Measurements from ENCODE around the gene KIAA0513. TPM values are rescaled to one million over a fixed set of nuclear protein-coding genes. Genes with fewer than 3 reads are reported as not detected.

The KIAA0513 gene
- total RNA-seq, 4 donors from 2014 or later = 8.2 to 22.4 (median 21.4) TPM

DNA sequence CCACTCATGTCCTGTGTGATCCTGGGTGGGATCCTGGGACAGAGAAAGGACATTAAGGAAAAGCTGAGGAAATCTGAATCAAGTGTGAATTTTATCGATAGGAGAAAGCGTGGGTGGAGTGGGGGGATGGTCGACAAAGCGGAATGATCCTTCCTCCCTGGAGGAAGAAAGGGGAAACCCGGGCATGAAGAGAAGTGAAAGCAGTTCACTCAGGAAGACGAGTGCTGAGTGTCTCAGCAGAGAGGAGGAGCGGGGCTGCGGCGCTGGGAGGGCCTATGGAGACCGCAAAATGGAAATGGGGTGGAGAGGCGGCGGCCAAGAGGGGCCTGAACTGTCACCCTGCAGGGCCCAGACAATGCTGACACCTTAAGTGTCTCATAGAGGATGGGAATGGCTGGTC is 25.0 kb upstream of the KIAA0513 start:
- no peaks in the 10 kb centered on the region for H3K9me3 ChIP-seq
- ATAC-seq (no peak), DNase-seq (peak in 1 of 2 donors; percentile 37)
- no peaks in the 10 kb centered on the region for H3K27me3 ChIP-seq
- H3K4me1 ChIP-seq = peaks cover 66 to 75% of the 10 kb centered on the region in 2 donors
- H3K4me3 ChIP-seq = peak overlapping the region in 3 of 4 donors; percentile 25 to 33 (median 32)
- TF ChIP-seq, protein P1, sequence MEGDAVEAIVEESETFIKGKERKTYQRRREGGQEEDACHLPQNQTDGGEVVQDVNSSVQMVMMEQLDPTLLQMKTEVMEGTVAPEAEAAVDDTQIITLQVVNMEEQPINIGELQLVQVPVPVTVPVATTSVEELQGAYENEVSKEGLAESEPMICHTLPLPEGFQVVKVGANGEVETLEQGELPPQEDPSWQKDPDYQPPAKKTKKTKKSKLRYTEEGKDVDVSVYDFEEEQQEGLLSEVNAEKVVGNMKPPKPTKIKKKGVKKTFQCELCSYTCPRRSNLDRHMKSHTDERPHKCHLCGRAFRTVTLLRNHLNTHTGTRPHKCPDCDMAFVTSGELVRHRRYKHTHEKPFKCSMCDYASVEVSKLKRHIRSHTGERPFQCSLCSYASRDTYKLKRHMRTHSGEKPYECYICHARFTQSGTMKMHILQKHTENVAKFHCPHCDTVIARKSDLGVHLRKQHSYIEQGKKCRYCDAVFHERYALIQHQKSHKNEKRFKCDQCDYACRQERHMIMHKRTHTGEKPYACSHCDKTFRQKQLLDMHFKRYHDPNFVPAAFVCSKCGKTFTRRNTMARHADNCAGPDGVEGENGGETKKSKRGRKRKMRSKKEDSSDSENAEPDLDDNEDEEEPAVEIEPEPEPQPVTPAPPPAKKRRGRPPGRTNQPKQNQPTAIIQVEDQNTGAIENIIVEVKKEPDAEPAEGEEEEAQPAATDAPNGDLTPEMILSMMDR (IDR thresholded peaks at IDR 0.05 in 4 of 5, conservative IDR thresholded peaks at IDR 0.05 in 1 of 5) = no peak
- TF ChIP-seq POLR2A (IDR thresholded peaks at IDR 0.05) = peak in 1 of 2 donors; percentile 16
- intact Hi-C loops (cut with DNase I; ENCODE audit: low total_unique reads) = no loop called here
- H3K36me3 ChIP-seq = no peaks in the 10 kb centered on the region
- H3K27ac ChIP-seq = peak overlapping the region; percentile 71 to 83 (median 78)
- in situ Hi-C loops (cut with MboI; ENCODE audit: low sequenced_read_pairs in 4 of 4) = no loop called here

DNA sequence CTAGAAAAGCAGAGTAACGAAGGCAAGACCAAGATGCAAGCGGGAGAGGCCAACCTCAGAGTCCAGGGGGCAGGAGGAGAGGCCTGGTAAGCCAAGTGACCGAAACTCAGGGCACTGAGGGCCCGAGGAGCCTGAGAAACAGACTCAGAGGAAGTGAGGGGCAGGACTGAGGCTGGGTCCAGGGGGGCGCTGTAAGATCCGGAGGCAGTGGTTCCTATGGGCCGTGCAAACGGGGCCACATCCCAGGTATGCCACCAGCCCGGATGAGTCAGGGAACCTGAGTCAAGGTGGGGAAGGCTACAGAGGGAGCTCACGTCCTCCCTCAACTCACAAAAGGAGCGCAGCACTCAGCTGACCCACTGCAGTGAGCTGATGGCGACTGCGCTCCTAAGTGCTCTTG is 24.5 kb upstream of the KIAA0513 start:
- H3K4me1 ChIP-seq = peaks cover 70 to 80% of the 10 kb centered on the region in 2 donors
- H3K27me3 ChIP-seq = no peaks in the 10 kb centered on the region
- peak overlapping the region; percentile 71 to 83 (median 78) for H3K27ac ChIP-seq
- in situ Hi-C loops (cut with MboI; ENCODE audit: low sequenced_read_pairs in 4 of 4) = no loop called here
- peak overlapping the region in 2 of 4 donors; percentile 25 to 32 for H3K4me3 ChIP-seq
- no peaks in the 10 kb centered on the region for H3K9me3 ChIP-seq
- no peaks in the 10 kb centered on the region for H3K36me3 ChIP-seq
- TF ChIP-seq, protein P1 (IDR thresholded peaks at IDR 0.05 in 4 of 5, conservative IDR thresholded peaks at IDR 0.05 in 1 of 5) = no peak
- TF ChIP-seq POLR2A (IDR thresholded peaks at IDR 0.05) = no peak
- ATAC-seq (no peak), DNase-seq (no peak)
- intact Hi-C loops (cut with DNase I; ENCODE audit: low total_unique reads) = no loop called here

DNA sequence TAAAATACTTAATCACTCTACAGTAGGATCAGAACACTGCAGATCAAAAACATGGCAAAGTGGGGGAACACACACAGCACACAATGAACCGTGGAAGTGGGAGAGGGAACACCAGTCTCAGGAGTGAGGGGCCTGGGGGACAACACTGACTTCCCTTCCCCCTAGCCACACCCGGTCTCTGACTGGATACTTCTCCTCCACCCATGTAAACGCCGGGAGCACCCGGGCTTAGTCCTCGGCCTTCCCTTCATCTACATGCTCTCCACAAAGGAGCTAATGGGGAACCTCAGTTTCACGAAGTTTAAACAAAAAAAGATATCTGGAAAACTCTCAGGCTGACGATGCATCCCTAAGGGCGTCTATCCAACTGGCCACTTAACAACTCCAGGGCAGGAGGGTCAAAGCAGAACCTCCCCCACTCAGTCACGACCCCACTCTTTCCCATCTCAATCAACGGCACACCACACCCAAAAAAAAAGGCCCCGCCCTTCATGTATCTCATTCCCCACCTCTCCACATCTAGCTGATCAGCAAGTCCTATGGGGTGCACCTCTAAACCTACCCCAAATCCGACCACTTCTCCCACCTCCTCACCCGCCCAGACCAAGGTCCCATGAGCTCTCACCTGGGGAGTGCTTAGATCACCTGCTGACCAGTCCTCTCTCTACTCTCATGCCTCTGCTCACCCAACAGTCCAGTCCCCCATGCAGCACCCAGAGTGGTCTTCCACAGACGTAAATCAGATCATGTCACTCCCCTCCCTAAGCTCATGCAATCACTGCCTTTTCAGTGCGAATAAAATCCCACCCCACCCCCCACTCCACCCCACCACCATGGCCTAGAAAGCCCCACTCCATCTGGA is 23.6 kb upstream of the KIAA0513 start:
- intact Hi-C loops (cut with DNase I; ENCODE audit: low total_unique reads) = no loop called here
- peaks cover 78 to 87% of the 10 kb centered on the region in 2 donors for H3K4me1 ChIP-seq
- TF ChIP-seq, protein P1 (IDR thresholded peaks at IDR 0.05 in 4 of 5, conservative IDR thresholded peaks at IDR 0.05 in 1 of 5) = no peak
- no peak for TF ChIP-seq POLR2A (IDR thresholded peaks at IDR 0.05)
- H3K36me3 ChIP-seq = no peaks in the 10 kb centered on the region
- no peak for ATAC-seq
- no peaks in the 10 kb centered on the region for H3K27me3 ChIP-seq
- no peaks in the 10 kb centered on the region for H3K9me3 ChIP-seq
- no peak for DNase-seq
- H3K27ac ChIP-seq = peak overlapping the region; percentile 71 to 83 (median 78)
- in situ Hi-C loops (cut with MboI; ENCODE audit: low sequenced_read_pairs in 4 of 4) = no loop called here
- H3K4me3 ChIP-seq = peak overlapping the region in 1 of 4 donors; percentile 33

DNA sequence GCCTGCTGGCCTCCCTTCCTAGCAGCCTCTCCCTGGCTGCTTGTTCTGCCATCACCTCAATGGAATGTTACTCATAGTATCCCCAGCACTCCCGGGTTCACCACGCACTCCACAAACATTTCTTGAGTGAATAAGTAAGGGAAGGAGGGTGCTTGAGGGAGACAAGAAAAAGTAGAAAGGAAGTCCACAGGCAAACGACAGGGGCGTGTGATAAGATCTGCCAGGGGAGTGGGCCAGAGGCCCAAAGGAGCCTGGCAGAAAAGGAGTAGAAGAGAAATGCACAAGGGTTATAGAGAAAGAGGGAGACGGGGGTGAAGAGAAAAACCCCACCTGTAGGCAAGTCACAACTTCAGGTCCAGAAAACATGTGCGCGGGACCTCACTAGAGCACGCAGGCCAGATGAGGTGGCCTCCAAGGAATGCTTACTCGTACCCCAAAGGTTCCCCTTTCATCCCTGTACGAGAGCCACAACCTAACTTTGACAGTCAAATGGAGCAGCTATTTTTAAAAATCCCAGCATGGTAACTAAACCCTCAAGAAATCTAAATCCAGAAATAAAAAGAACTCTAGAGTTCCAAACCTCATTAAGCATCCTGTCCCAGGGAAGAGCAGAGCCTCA is 22.9 kb upstream of the KIAA0513 start:
- DNase-seq (no peak), ATAC-seq (peak; percentile 9 to 29)
- in situ Hi-C loops (cut with MboI; ENCODE audit: low sequenced_read_pairs in 4 of 4) = no loop called here
- no peaks in the 10 kb centered on the region for H3K27me3 ChIP-seq
- H3K4me3 ChIP-seq = peak overlapping the region in 2 of 4 donors; percentile 2 to 33
- TF ChIP-seq POLR2A (IDR thresholded peaks at IDR 0.05) = no peak
- TF ChIP-seq, protein P1 (IDR thresholded peaks at IDR 0.05 in 4 of 5, conservative IDR thresholded peaks at IDR 0.05 in 1 of 5) = no peak
- intact Hi-C loops (cut with DNase I; ENCODE audit: low total_unique reads) = no loop called here
- H3K4me1 ChIP-seq = peaks cover 82 to 89% of the 10 kb centered on the region in 2 donors
- peak overlapping the region; percentile 71 to 83 (median 78) for H3K27ac ChIP-seq
- no peaks in the 10 kb centered on the region for H3K36me3 ChIP-seq
- H3K9me3 ChIP-seq = no peaks in the 10 kb centered on the region

All from gastrocnemius medialis (tissue), 4 donors.